AG10803 (cell line): ENCODE data around the gene FBXL7.

Source experiments
- DNase-seq: peaks from one replicate; pipeline ENCODE4 v3.0.0; 2010; ENCODE audit warnings: low read depth
- H3K4me3 ChIP-seq: 2 replicates; pipeline ENCODE4 v1.5.1; 2011; ENCODE audit warnings: mild to moderate bottlenecking, low read length, control low read depth
- CTCF ChIP-seq: conservative IDR thresholded peaks from 2 replicates; pipeline ENCODE4 v1.5.1; 2011; ENCODE audit warnings: mild to moderate bottlenecking, low read length, control low read depth, inconsistent platforms

FBXL7 gene

GRCh38 chr5:15807248-15807647, 307.3 kb downstream of the FBXL7 start:
- H3K4me3 ChIP-seq = no peak overlapping the region
- TF ChIP-seq CTCF = no peak
- peak; percentile 69 for DNase-seq

- TF ChIP-seq CTCF = peak; percentile 37
- no peak overlapping the region for H3K4me3 ChIP-seq
- DNase-seq = peak; percentile 84
Observed at GRCh38 chr5:15807871-15808270, 307.9 kb downstream of the FBXL7 start.

- DNase-seq = no peak
- H3K4me3 ChIP-seq = no peak overlapping the region
- no peak for TF ChIP-seq CTCF
Observed at GRCh38 chr5:15808577-15808976, 308.6 kb downstream of the FBXL7 start.

GRCh38 chr5:15819617-15820016, 319.6 kb downstream of the FBXL7 start:
- TF ChIP-seq CTCF = no peak
- H3K4me3 ChIP-seq = no peak overlapping the region
- DNase-seq = no peak

- no peak for TF ChIP-seq CTCF
- no peak overlapping the region for H3K4me3 ChIP-seq
- DNase-seq = peak; percentile 53
Observed at GRCh38 chr5:15821506-15821905, 321.5 kb downstream of the FBXL7 start.

- DNase-seq = peak; percentile 55
- H3K4me3 ChIP-seq = no peak overlapping the region
- TF ChIP-seq CTCF = no peak
Observed at GRCh38 chr5:15823398-15823797, 323.4 kb downstream of the FBXL7 start.

GRCh38 chr5:15827741-15828140, 327.8 kb downstream of the FBXL7 start:
- no peak for TF ChIP-seq CTCF
- no peak for DNase-seq
- H3K4me3 ChIP-seq = no peak overlapping the region
